IMR-90 (cell line): ENCODE data around the gene CBX6. TPM values are rescaled to one million over a fixed set of nuclear protein-coding genes. Genes with fewer than 3 reads are reported as not detected.

Experiments used
- USF2 ChIP-seq: fragments of 150-350 bp; IDR thresholded peaks from 2 replicates; pipeline ENCODE4 v1.6.1; 2017; ENCODE audit warnings: mild to moderate bottlenecking, antibody characterized with exemption, low read length, low read depth
- polyA plus RNA-seq, 3 experiments: library from polyadenylated mRNA; depleted of rRNA; stranded (reverse); fragments of >200 nt; gene quantifications; 2 replicates each; pipeline ENCODE4 v1.2.3, GENCODE V29; 2012; ENCODE audit warnings: low replicate concordance in 1 of 3
- total RNA-seq: library from RNA; depleted of rRNA; stranded (reverse); fragments of >200 nt; gene quantifications from 2 replicates; pipeline ENCODE4 v1.2.3, GENCODE V29; 2012

Gene CBX6
- total and polyA plus RNA-seq, 2 of the 4 experiments (the other 2 are of a cell fraction): 15.2 to 19.0 TPM

- no peak for TF ChIP-seq USF2
These were observed 39.7 kb downstream of the CBX6 start (continued) for GRCh38 chr22:38832005-38832978.
